Measurements from ENCODE around the gene SLC6A3.

Gene SLC6A3

GRCh38 chr5:1420211-1421195, 24.7 kb downstream of the SLC6A3 start:
- DNase-seq (ENCODE audit: low spot score), result no peak

GRCh38 chr5:1419476-1420210, 25.6 kb downstream of the SLC6A3 start:
- DNase-seq (ENCODE audit: low spot score), result no peak

- DNase-seq (ENCODE audit: low spot score), result no peak
These were observed 26.3 kb downstream of the SLC6A3 start for GRCh38 chr5:1418921-1419280.

- no peak for DNase-seq (ENCODE audit: low spot score)
These were observed 26.9 kb downstream of the SLC6A3 start for GRCh38 chr5:1418238-1418920.

GRCh38 chr5:1417586-1418225, 27.5 kb downstream of the SLC6A3 start:
- DNase-seq (ENCODE audit: low spot score), result no peak

GRCh38 chr5:1416856-1417469, 28.3 kb downstream of the SLC6A3 start:
- no peak for DNase-seq (ENCODE audit: low spot score)

GRCh38 chr5:1415626-1416360, 29.4 kb downstream of the SLC6A3 start:
- DNase-seq (ENCODE audit: low spot score), result no peak

- DNase-seq (ENCODE audit: low spot score), result no peak
These were observed 30.2 kb downstream of the SLC6A3 start for GRCh38 chr5:1415059-1415425.

- peak; percentile 29 for DNase-seq (ENCODE audit: low spot score)
These were observed 30.8 kb downstream of the SLC6A3 start for GRCh38 chr5:1414311-1415058.

- DNase-seq (ENCODE audit: low spot score), result no peak
These were observed 31.5 kb downstream of the SLC6A3 start for GRCh38 chr5:1413611-1414241.

- DNase-seq (ENCODE audit: low spot score), result no peak
These were observed 32.0 kb downstream of the SLC6A3 start for GRCh38 chr5:1413211-1413610.

- DNase-seq (ENCODE audit: low spot score), result no peak
These were observed 32.6 kb downstream of the SLC6A3 start for GRCh38 chr5:1412621-1413020.

- DNase-seq (ENCODE audit: low spot score), result no peak
These were observed 33.1 kb downstream of the SLC6A3 start for GRCh38 chr5:1412163-1412562.

- DNase-seq (ENCODE audit: low spot score), result no peak
These were observed 34.1 kb downstream of the SLC6A3 start for GRCh38 chr5:1411099-1411498.

GRCh38 chr5:1410156-1411014, 34.9 kb downstream of the SLC6A3 start:
- DNase-seq (ENCODE audit: low spot score), result no peak

GRCh38 chr5:1409381-1410110, 35.7 kb downstream of the SLC6A3 start:
- no peak for DNase-seq (ENCODE audit: low spot score)

- DNase-seq (ENCODE audit: low spot score), result no peak
These were observed 38.3 kb downstream of the SLC6A3 start for GRCh38 chr5:1406681-1407640.
